GM21528 (cell line): Measurements from ENCODE around the gene TGFB3.
"Not testable (repeated sequence)": the region's sequence is repeated elsewhere in the genome, so short reads cannot be mapped to it uniquely, and the experiment has no call there.

ENCODE experiments used
- ATAC-seq: cut with Tn5 transposase; IDR thresholded peaks from one replicate; pipeline ENCODE4 v1.9.1; 2021; ENCODE audit warnings: mild to moderate bottlenecking, moderate library complexity; ENCODE audit not compliant: unreplicated experiment, low FRiP score

TGFB3 gene

DNA sequence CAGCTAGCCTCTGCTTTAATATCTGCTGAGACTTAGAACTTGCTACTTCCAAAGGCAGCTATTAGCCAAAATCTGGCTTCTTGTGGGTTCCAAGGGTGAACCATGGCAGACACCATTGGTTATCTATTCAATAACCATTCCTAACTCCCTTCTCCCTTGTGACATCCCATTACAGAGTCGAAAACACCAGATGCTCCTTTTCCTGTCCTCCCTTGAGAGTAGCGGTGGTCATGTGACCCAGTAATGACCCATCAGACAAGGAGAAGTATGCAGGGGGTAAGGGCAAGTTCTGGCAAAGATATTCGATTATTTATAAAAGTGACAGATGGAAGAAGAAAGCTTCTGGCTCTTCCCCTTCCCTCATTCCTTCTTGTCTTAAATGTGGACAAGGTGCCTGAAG, 20.1 kb downstream of the TGFB3 start:
- ATAC-seq, result no peak

DNA sequence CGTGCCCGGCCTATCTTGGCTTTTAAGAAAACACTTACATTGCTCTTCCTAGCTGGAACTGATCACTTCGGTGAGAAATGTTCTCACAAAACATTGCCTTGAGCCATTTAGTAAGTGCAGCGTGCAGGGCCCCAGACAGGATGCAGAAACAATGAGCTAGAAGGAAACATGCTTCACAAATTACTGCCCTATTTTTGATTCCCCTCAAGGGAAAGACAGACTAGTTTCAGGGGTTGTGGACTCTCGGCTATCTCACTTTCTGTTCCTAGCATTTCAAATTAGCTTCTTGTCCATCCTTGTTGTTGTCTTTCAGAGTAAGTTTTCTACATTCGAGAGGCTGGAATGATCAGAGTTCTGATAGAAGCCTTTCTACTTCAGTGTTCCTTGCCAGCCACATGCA, 21.6 kb downstream of the TGFB3 start:
- ATAC-seq, result no peak

DNA sequence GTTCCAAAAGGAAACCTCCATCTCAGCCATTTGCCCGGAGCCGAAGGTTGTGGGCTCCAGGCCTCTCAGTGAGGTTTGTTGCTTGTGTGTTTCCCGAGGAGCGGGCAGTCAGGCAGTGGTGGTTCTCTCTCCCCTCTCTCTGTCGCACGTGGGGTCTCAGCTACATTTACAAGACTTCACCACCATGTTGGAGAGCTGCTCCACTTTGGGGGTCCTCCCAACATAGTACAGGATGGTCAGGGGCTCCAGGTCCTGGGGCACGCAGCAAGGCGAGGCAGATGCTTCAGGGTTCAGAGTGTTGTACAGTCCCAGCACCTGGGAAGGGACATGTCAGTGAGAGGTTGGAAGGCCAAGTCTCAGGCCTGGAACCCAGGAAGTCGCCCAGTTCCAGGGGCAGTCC, 22.8 kb downstream of the TGFB3 start:
- no peak for ATAC-seq

DNA sequence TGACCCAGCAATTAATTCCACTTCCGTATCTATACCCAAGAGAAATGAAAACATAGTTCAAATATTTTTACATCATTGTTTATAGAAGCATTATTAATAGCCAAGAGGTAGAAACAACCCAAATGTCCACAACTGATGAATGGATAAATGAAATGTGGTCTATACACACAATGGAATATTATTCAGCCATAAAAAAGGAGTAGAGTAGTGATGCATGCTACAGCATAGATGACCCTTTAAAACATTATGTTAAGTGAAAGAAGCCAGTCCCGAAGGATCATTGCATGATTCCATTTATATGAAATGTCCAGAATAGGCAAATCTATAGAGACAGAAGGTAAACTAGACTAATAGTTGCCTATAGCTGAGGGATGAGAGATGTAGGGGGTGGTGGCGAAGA, 29.3 kb downstream of the TGFB3 start:
- no peak for ATAC-seq

DNA sequence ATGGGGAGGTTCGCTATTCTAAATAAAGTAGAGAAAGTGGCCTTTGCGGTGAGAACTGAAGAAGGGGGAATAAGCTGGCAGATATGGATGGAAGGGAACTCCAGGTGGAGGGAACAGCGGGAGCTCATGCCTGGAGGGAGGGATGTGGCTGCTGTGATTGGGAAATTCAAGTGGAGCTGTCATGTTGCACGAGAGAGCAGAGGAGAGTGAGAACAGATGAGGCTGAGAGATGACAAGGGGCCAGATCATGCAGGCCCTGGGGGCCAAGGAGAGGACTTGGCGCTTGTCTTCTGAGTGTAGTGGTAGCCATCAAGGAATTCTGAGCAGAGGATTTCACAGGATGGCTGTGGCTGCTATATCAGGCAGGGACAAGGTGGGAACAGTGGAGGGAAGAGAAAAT, 35.0 kb downstream of the TGFB3 start:
- no peak for ATAC-seq

DNA sequence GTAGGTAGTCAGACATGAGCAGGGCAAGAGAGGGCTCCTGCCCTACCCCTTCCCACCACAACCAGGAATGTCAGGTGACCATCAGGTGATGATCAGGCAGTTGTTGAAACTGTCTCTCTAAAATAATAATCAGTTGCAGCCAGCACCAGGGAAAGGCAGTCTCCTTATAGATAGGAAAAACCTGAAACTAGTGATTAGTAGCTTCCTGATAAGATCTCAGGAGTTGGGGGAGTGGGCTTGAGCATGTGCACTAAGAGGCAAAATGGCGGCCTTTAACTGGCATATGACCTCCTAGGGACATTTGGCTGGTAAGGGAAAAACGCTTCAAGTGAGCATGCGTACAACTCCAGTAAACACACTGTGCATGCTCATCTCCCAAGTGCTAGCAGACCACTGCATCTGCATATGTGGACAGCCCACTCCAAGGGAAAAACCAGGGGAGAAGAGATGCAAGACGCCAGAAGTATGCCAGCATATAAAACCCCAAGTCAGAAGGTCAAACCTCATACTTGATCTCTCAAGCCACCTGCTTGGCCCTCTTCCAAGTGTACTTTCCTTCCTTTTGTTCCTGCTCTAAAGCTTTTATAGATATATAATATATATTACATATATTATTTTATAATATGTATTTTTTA, 37.1 kb downstream of the TGFB3 start:
- ATAC-seq, result no peak

DNA sequence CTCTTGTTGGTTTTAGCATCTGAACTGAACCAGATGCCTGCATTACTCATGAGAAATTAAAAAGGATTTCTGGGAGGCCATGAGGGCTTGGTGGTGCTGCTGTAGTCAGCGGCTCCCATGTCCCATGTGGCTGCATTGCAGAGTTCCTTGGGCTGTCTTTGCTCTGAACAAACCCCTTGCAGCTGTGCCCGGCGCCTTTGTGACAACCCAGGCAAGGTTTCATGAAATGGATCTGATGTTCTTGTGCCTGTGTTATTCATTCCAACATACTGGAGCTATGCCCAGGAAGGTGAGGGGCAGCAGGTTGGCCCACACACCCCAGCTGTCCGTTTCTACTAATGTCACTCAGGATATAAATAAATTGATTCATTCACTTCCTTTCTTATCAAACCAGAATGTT, 40.8 kb downstream of the TGFB3 start:
- ATAC-seq, result no peak

DNA sequence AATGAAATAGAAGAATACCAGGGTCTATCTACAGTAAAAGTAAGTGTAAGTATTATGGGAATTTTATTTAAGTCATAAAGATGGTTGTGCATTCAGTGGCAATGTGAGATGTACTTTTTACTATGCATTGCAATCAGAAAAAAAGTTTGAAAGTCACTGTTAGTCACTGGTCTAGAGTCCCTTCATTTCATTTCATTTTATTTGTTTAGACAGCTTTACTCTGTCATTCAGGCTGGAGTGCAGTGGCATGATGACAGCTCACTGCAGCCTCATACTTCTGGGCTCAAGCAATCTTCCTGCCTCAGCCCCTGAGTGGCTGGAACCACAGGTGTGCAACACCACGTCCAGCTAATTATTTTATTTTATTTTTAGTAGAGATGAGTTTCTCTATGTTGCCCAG, 42.6 kb downstream of the TGFB3 start:
- no peak for ATAC-seq

DNA sequence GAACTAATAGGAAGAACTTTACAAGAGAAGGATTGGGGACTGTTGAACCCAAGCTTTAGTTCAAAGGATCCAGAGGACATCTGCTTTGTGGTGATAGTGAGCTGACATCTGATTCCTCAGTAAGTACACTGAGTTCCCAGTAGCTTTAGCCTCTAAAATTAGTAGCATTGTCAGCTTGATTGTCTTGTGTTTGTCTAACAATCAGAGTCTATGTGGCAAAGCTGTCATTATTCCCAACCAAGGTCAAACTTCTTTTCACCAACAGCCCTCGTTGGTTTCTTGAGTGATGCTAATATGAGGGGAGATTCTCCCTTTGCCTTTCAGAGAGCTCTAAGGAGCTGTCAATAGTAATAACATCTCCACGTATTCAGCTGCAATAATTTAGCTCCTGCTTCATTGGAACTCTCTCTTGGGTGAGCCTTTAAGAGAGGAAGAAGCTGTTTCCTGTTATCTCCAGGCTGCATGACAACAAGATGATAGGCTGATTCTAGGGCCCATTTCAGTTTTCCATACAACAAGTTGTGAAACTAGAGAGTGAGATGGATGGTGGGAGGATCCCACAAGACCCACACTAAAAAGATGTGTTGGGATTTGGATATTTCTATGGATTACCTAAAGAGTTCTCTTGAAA, 46.7 kb downstream of the TGFB3 start:
- no peak for ATAC-seq

DNA sequence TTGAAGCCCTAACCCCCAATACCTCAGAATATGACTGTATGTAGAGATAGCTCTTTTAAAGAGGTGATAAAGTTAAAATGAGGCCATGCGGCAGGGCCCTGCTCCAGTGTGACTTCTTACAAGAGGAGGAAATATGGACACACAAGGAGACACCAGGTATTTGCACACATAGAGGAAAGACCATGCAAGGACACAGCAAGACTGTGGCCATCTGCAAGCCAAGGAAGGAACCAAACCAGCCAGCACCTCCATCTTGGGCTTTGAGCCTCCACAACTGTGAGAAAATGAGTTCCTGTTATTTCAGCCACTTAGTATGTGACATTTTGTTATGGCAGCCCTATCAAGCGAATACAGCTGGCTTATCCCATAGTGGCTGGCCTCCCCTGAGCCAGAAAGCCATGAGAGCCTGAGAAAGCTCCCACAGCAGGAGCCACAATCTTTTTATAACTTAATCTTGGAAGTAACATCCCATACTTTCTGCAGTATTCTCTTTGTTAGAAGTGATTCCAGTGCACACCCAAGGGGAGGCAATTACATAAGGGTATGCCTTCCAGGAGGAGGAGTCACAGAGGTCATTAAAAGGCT, 48.0 kb downstream of the TGFB3 start:
- ATAC-seq, result no peak

DNA sequence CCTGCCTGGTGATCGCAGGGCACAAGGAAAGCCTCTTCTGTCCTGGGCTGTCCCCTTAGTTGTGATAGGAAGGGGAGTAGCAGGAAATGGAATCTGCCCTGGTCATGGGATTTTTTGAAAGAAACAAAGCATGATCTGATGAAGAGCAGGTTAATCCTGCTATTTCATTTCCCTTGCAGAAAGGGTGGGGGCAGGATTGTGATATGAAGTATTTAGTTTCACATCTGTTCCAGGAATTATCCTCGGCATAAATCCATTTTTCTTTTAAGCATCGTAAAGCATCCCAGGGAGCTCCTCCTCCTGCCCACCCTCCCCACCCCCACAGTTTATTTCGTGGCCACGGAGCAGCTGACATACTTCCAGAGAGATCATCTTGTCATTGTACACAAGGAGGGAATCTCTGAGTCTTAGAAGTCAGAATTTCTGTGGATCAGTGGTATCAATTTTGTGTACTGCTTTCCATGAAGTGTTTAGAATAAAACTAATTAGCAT, 53.1 kb downstream of the TGFB3 start:
- ATAC-seq, result no peak

DNA sequence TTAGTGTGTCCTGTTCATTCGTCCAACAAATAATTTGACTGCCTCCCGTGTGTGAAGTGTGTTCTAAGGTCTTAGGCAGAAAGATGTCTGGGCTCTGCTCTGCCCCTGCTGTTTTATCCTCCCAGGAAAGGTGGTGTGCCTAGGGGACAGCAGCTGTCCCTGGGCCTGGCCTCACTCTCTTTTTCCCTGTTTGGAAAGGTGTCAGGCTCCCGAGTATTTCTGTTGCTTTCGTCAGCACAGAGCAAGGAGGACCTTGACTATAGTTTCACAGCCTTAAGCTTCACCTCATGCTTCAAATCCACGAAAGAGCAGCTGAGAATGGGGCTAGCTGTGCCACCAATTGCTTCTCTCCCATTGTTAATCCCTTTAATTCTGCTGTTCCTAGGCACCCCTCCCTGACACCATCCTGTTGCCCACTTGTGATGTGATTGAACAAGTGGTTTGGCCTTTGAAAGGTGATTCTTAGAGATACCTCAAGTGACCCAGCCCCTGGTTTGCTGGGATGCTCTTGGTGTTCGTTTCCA, 54.2 kb downstream of the TGFB3 start:
- no peak for ATAC-seq

DNA sequence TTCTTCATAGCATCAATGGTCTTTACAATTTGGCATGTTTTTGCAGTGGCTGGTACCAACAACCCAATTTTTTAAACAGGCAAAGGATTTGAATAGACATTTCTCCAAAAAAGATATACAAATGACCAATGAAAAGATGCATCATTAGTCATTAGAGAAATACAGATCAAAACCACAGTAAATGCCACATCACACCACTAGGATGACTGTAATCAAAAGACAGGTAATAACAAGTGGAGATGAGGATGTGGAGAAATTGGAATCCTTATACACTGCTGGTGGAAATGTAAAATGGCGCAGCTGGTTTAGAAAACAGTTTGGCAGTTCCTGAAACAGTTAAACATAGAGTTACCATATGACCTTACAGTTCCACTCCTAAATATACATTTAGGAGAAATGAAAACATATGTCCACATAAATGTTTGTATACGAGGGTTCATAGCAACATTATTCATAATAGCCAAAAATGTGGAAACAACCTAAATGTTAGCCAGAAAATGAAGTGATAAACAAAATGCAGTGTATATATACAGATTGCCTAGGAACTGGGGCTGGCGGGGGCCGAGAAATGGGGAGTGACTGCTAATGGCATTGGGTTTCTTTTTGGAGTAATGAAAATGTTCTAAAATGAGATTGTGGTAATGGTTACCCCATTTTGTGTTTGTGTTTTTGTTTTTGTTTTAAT, 55.2 kb downstream of the TGFB3 start:
- ATAC-seq, result no peak

DNA sequence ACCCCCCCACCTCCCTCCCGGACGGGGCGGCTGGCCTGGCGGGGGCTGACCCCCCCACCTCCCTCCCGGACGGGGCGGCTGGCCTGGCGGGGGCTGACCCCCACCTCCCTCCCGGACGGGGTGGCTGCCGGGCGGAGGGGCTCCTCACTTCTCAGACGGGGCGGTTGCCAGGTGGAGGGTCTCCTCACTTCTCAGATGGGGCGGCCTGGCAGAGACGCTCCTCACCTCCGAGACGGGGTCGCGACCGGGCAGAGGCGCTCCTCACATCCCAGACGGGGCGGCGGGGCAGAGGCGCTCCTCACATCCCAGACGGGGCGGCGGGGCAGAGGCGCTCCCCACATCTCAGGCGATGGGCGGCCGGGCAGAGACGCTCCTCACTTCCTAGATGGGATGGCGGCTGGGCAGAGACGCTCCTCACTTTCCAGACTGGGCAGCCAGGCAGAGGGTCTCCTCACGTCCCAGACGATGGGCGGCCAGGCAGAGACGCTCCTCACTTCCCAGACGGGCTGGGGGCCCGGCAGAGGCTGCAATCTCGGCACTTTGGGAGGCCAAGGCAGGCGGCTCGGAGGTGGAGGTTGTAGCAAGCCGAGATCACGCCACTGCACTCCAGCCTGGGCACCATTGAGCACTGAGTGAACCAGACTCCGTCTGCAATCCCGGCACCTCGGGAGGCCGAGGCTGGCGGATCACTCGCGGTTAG, 56.5 kb downstream of the TGFB3 start:
- ATAC-seq, result not testable (repeated sequence)

DNA sequence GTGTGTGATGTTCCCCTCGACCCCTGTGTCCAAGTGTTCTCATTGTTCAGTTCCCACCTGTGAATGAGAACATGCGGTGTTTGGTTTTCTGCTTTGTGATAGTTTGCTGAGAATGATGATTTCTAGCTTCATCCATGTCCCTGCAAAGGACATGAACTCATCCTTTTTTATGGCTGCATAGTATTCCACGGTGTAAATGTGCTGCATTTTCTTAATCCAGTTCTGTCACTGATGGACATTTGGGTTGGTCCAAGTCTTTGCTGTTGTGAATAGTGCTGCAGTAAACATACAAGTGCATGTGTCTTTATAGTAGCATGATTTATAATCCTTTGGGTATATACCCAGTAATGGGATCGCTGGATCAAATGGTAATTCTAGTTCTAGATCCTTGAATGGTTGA, 61.4 kb downstream of the TGFB3 start:
- not testable (repeated sequence) for ATAC-seq

DNA sequence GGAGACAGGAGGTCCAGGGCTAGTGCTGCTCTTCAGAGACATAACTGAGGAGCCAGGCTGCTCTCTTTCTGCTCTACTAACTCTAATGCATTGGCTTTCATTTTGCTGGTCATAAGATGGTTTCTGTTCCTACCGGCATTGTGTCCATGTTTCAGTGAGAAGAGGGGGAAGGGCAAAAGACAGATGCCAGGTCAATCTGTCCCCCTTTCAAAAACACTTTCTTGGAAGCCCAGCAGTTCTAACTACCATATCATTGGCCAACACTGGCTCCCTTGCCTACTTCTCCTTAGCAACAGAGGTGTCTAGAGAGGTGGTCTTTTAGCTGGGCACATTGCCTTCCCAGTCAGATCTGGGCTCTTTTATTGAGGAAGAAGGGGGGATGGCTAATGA, 63.9 kb downstream of the TGFB3 start:
- no peak for ATAC-seq

DNA sequence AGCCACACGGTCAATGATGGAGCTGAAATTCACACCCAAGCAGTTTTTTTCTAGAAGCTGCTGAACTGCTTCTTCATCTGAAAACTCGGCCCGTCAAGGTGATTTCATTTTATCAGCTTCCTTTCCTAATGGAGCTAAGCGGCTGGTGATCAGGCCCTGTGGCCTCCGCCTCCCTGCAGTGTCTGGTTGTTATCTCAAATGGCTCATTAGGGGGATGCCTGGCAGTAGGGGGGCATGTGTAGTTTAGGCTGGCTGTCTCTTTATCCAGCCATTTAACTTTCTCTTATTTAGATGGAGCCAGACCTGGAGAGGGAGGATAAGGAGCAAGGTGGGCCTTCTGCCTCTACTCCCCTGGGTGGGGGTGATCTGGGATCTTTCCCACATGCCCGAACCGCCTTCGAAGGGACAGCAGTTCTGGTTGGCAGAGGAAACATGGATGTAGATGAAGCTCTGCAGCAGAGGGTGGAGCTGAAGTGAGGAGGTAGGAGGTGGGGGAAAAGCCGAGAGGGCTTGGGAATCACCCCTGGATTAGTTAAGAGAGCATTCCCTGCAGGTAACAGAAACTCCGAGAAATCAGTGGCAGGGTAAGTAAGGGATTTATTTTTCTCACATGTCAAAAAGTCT, 64.4 kb downstream of the TGFB3 start:
- no peak for ATAC-seq

DNA sequence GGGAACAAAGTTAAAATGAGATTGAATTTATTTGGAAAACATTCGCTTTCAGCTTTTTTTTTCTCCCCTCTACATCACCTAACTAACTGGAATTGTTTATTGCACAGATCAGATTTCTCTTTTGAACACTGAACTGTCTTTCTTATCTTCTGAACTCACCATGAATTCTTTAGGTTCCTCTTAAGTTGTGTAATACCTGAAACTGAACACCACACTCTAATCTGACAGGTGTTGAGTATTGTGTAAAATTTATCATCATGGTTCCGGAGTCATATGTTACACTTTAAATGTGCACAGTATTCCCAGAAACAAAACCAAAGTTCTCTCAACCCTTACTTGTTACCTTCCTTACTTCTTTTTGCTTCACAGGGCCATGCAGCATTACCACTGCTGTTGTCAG, 66.8 kb downstream of the TGFB3 start:
- no peak for ATAC-seq

DNA sequence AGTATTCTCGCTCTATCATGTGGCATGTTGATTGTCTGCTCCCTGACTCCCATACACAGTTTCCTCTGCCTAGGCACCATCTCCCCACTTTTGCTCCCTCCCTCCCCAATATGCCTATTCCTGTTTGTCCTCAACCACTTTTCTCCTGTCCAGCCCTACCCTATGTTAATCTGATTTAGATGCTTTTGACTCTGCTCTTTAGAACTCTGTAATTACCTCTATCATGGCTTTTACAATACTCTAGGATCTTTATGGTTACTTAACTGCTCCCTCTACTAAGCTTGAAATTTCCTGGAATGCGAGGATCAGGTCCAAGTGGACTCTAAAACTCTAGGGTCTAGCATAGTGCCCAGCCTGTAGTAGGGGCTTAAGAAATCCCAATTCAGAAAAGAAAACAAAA, 68.6 kb downstream of the TGFB3 start:
- ATAC-seq, result no peak

DNA sequence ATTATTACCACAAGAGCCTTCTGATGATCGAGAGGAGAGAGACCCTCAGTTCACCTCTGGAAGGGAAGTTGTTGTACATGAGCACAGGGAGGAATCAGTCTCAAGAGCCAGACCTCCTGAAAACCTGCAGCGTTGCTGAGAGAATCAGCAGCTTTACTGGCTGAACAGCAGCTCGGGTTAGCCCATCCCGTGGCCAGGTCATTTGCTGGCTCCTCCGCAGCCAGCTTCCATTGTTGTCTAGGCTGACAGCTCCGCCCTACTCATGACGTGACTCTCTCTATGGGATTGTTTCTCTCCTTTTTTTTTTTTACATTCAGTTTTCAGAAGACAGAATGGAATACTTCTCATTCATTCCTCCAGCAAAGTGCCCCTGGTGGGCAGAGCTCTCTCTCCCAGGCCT, 69.9 kb downstream of the TGFB3 start:
- no peak for ATAC-seq
